Activated gamma-delta T cell treated with Interleukin-2 at 50 U/mL for 16 hours (primary cell): ENCODE data around the gene AADACL2.
"Not testable (repeated sequence)": the region's sequence is repeated elsewhere in the genome, so short reads cannot be mapped to it uniquely, and the experiment has no call there.

Experiments
- DNase-seq: peaks from one replicate; pipeline ENCODE4 v3.0.0-alpha.2; 2020

Gene AADACL2, protein sequence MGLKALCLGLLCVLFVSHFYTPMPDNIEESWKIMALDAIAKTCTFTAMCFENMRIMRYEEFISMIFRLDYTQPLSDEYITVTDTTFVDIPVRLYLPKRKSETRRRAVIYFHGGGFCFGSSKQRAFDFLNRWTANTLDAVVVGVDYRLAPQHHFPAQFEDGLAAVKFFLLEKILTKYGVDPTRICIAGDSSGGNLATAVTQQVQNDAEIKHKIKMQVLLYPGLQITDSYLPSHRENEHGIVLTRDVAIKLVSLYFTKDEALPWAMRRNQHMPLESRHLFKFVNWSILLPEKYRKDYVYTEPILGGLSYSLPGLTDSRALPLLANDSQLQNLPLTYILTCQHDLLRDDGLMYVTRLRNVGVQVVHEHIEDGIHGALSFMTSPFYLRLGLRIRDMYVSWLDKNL

GRCh38 chr3:151733613-151734012 lies at the start of gene AADACL2:
Gene AADACL2, plus strand, starts transcription at chr3:151733927. Its CDS starts 109 bp downstream, at chr3:151734036.
- DNase-seq, result no peak

DNA sequence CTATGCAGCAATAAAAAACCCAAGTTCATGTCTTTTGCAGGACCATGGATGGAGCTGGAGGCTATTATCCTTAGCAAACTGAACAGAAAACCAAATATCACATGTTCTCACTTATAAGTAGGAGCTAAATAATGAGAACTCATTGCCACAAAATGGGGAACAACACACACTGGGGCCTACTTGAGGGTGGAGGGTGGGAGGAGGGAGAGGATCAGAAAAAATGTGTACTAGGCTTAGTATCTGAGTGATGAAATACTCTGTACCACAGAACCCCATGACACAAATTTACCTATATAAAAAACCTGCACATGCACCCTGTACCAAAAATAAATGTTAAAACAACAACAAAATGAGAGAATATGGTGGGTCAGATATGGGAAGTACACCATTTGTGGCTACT lies 49.6 kb upstream of the AADACL2 start:
- DNase-seq, result no peak

GRCh38 chr3:151686257-151686656 lies 47.5 kb upstream of the AADACL2 start:
- DNase-seq, result no peak

DNA sequence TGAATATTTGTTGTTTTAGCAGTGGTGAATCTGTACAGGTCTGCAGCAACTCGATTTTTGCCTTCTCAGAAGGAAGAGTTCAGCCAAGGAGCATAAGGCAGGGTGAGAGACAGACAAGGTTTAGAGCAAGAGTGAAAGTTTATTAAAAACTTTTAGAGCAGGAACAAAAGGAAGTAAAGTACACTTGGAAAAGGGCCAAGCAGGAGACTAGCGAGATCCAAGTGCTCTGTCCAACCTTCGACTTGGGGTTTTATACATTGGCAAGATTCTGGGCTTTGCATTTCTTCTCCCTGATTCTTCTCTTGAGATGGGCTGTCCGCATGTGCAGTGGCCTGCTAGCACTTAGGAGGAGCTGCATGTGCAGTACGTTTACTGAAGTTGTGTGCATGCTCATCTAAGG lies 46.7 kb upstream of the AADACL2 start:
- no peak for DNase-seq

GRCh38 chr3:151688571-151688970 lies 45.2 kb upstream of the AADACL2 start:
- no peak for DNase-seq

DNA sequence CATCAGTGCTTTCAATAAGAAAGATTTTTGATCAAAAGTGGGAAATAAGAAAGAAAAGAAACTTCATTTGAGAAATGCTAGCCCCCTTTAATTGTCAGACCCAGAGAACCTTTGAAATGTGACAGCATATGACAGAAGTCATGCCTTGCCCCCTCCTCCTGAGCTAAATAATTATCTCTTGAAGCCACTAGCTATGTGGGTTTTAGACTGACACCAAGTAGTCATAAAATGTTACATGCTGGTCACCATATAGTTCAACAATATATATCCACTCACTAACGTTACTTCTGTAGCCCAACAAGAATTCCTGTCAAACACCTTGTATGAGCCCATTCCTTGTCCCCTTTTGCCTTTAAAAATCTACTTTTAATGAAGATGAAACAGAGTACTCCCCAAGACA lies 43.1 kb upstream of the AADACL2 start:
- no peak for DNase-seq

DNA sequence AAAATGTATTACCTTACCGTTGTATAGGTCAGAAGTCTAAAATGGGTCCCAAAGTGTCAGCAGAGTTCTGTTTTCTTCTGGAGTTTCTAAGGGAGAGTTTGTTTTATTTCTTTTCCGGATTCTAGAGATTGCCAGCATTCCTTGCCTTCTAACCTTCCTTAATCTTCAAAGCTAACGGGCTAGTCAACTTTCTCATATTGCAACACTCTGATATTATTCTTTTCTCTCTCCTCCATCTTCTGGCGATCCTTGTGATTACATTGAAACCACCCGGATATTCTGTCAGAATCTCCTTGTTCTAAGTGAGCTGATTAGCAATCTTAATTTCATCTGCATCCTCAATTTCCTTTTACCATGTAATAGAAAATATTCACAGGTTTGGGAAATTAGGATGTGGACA lies 36.2 kb upstream of the AADACL2 start:
- DNase-seq, result no peak

DNA sequence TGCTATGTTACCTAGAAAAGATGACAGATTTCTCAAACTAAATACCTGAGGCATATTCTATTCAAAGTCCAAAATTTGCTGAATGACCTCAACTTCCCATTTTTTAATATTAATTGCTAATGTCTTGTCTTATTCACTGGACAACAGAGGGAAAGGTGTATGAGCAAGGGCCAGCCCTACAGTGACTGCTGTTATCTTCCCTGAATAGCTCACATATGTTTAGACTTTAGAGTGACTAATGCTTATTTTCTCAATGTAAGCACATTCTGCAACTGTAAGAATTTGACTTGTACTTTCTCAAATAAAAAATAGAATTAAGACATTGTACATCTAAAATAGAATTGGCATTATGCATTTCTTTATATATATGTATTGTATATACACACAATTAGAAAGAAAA lies 26.5 kb upstream of the AADACL2 start:
- no peak for DNase-seq

- DNase-seq, result no peak
These were observed 24.9 kb upstream of the AADACL2 start for GRCh38 chr3:151708868-151709267.

- DNase-seq, result no peak
These were observed 23.9 kb upstream of the AADACL2 start for GRCh38 chr3:151709847-151710246.

DNA sequence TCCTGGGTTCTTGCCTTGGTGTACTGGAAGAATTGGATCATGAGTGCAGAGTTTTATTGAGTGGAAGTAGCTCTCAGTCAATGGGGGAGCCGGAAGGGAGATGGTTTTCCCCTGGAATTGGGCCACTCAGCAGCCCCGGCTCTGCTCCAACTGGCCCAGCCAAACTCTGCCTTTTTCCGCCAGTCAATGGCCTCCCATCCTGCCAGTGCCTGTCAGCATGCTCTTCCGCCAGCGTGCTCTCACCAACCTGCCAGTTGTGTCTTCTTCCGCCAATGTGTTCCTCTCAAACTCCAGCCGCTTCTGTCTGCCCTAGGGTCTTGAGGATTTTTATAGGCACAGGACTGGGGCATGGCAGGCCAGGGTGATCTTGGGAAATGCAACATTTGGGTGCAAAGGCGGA lies 12.4 kb upstream of the AADACL2 start:
- DNase-seq, result no peak

DNA sequence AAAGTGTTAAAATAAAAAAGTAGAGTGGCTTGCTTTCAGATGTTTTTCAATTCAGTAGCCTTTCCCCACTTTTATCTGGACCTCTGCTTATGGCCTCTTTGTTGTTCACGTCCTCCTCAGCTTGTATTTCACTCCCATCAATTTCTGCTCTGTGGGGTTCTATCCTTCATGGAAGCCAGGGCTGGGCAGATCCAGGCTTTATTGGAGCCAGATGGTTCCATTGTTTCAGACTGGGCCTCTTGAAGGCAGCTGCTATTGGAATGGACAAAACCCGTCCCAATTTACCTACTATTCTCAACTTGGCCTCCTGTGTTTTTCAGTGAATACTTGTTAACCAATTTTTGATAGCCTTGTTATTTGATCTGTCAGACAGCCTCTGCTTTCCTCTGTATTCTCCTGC lies 10.9 kb upstream of the AADACL2 start:
- DNase-seq, result no peak

DNA sequence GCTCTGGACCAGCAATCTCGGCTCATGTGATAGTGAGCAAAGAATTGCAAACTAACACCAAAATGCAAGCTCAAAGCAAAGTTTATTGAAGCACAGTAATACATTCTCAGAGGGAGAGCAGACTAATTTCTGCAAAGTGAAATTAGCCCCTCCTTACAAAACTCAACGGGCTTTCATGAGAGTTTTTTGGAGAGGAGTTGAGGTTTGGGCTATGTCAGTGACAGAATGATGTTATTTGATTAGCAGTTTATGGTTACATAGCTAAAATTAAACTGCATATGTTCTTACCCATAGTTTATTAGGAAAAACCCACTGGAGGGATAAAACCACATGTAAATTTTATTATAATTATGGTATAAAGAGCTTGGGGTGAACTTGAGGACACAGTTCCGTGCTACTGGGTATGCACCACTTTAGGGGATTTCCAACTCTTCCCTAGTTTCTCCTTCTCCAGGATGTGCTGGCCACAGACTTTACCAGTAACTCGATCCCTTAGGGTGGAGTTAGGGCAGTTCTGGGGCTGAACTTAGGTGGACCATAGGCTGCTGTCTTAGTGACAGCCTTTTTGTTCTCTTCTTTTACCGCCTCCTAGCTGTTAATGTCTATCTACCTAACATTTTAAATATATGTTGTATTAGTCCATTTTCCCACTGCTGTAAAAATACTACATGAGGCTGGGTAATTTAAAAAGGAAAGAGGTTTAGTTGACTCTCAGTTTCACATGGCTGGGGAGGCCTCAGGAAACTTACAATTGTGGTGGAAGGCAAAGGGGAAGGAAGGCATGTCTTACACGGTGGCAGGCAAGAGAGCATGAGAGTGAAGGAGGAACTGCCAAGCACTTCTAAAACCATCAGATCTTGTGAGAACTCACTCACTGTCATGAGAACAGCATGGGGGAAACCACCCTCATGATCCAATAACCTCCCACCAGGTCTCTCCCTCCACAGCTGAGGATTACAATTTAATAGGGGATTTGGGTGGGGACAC lies 8.9 kb upstream of the AADACL2 start:
- DNase-seq, result no peak

DNA sequence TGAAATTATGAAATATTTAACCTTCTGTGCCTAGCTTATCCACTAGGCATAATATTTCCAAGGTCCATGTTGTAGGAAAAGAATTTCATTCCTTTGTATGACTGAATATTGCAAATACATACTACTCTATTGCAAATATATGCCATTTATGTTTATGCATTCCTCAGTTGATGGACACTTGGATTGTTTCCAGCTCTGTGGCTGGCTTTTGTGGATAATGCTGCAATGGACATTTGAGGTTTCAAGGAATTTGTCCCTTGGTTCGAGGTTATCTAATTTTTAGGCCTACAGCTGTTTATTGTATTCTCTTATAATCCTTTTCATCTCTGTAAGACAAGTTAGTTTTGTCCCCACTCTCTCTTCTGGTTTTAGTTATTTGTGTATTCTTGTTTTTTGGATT lies 7.7 kb upstream of the AADACL2 start:
- no peak for DNase-seq

GRCh38 chr3:151732861-151733260 lies 866 bp upstream of the AADACL2 start:
- no peak for DNase-seq

- DNase-seq, result no peak
These were observed 6.9 kb downstream of the AADACL2 start for GRCh38 chr3:151740581-151740980.

- DNase-seq, result no peak
These were observed 10.1 kb downstream of the AADACL2 start for GRCh38 chr3:151743855-151744254.

GRCh38 chr3:151750181-151750580 lies 16.5 kb downstream of the AADACL2 start:
- DNase-seq, result no peak

DNA sequence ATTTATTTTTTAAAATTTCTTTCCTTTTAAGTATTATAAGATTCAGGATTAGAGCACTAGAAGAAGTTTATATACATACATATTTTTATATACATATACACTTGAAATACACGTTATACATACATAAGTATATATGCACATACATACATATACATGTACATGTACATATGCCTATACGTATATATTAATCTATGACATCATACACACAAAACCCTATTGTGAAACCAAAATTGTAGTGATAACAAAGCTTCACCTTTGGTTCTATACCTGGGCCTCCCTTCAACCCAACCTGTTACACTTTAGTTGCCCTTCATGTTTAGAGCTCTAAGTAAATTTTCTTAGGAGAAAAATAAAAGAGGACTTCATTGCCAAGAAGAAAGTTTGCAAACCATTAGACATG lies 17.0 kb downstream of the AADACL2 start:
- no peak for DNase-seq

GRCh38 chr3:151751161-151751560 lies 17.4 kb downstream of the AADACL2 start:
- no peak for DNase-seq

GRCh38 chr3:151753846-151754245 lies 20.1 kb downstream of the AADACL2 start:
- DNase-seq, result no peak

DNA sequence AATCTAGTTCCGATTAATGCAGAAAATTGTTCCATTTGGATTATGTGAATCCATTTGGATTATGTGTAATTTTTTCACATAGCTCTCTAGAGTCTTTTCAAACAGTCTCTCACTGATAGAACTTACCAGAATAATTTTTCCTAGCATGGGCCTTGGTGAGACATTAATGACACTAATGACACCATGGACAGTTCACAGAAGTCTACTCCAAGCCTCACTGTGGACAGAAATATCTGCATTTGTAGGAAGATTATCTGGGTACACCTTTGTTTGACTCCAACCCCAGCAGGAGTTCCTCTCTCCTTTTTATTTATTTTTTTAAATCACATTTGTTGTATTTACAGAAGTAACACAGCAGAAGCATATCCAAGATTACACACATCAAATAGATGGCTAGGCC lies 27.9 kb downstream of the AADACL2 start:
- DNase-seq, result no peak

GRCh38 chr3:151764699-151765098 lies 31.0 kb downstream of the AADACL2 start:
- DNase-seq, result not testable (repeated sequence)

DNA sequence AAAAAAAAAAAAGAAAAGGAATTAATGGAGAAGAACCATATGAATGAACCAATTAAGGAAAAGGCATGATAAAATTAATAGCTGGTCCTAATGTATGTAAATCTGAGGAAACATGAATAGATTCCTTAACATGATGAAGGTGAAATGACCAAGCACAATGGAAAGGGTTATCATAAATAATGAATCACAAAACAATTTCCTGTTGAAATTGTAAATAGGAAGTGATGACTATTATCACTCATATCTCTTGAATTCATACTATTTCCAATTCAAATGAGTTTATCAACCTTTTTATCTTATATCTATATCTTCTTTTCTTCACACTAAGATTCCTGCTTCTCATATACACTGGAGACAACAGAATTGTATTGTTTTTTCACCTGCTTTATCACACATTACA lies 32.0 kb downstream of the AADACL2 start:
- no peak for DNase-seq
